ENCODE measurements around the gene PLXND1. TPM values are rescaled to one million over a fixed set of nuclear protein-coding genes. Genes with fewer than 3 reads are reported as not detected.
"Not testable (repeated sequence)": the region's sequence is repeated elsewhere in the genome, so short reads cannot be mapped to it uniquely, and the experiment has no call there.

The PLXND1 gene
- polyA plus RNA-seq (ENCODE audit: insufficient read length in 3 of 3), result 100 to 1,000 TPM; 135 to 142 (median 137) TPM
- long read RNA-seq, donor 1, partial matches to known transcripts, result 30 of 34 reads
- long read RNA-seq, donor 1, other reads (novel, unspliced or antisense), result 0 of 34 reads
- long read RNA-seq, donor 2, full-length matches to known transcripts, result 3 of 10 reads
- long read RNA-seq, donor 2, partial matches to known transcripts, result 7 of 10 reads
- long read RNA-seq, donor 2, other reads (novel, unspliced or antisense), result 0 of 10 reads
- long read RNA-seq, donor 3, full-length matches to known transcripts, result 2 of 44 reads
- long read RNA-seq, donor 3, partial matches to known transcripts, result 42 of 44 reads
- long read RNA-seq, donor 3, other reads (novel, unspliced or antisense), result 0 of 44 reads
- long read RNA-seq, donor 4, full-length matches to known transcripts, result 3 of 48 reads
- long read RNA-seq, donor 4, partial matches to known transcripts, result 45 of 48 reads
- long read RNA-seq, donor 4, other reads (novel, unspliced or antisense), result 0 of 48 reads
- long read RNA-seq, donor 5, result 0 reads
- long read RNA-seq, donor 6, full-length matches to known transcripts, result 2 of 41 reads
- long read RNA-seq, donor 6, partial matches to known transcripts, result 39 of 41 reads
- long read RNA-seq, donor 6, other reads (novel, unspliced or antisense), result 0 of 41 reads
- long read RNA-seq, donor 7, partial matches to known transcripts, result 60 of 63 reads
- long read RNA-seq, donor 7, other reads (novel, unspliced or antisense), result 0 of 63 reads
- long read RNA-seq, donor 8, partial matches to known transcripts, result 39 of 41 reads
- long read RNA-seq, donor 8, other reads (novel, unspliced or antisense), result 0 of 41 reads
- long read RNA-seq, donor 9, partial matches to known transcripts, result 69 of 72 reads
- long read RNA-seq, donor 9, other reads (novel, unspliced or antisense), result 0 of 72 reads
- long read RNA-seq, donor 10, partial matches to known transcripts, result 57 of 61 reads
- long read RNA-seq, donor 10, other reads (novel, unspliced or antisense), result 0 of 61 reads
- long read RNA-seq, donor 11, full-length matches to known transcripts, result 2 of 24 reads
- long read RNA-seq, donor 11, partial matches to known transcripts, result 22 of 24 reads
- long read RNA-seq, donor 11, other reads (novel, unspliced or antisense), result 0 of 24 reads
- long read RNA-seq, donor 12, full-length matches to known transcripts, result 8 of 8 reads
- long read RNA-seq, donor 12, partial matches to known transcripts, result 0 of 8 reads
- long read RNA-seq, donor 12, other reads (novel, unspliced or antisense), result 0 of 8 reads
- long read RNA-seq, donor 13, partial matches to known transcripts, result 34 of 37 reads
- long read RNA-seq, donor 13, other reads (novel, unspliced or antisense), result 0 of 37 reads
- long read RNA-seq, donor 14, result 0 reads
- long read RNA-seq, donor 15, full-length matches to known transcripts, result 6 of 57 reads
- long read RNA-seq, donor 15, partial matches to known transcripts, result 51 of 57 reads
- long read RNA-seq, donor 15, other reads (novel, unspliced or antisense), result 0 of 57 reads
- long read RNA-seq, donor 16, partial matches to known transcripts, result 6 of 7 reads
- long read RNA-seq, donor 16, other reads (novel, unspliced or antisense), result 0 of 7 reads

- DNase-seq, result no peak
Measured at GRCh38 chr3:129606636-129607390, at the start of gene PLXND1. PLXND1 (minus strand) TSS chr3:129606676; CDS start chr3:129606639, 37 bp downstream.

DNA sequence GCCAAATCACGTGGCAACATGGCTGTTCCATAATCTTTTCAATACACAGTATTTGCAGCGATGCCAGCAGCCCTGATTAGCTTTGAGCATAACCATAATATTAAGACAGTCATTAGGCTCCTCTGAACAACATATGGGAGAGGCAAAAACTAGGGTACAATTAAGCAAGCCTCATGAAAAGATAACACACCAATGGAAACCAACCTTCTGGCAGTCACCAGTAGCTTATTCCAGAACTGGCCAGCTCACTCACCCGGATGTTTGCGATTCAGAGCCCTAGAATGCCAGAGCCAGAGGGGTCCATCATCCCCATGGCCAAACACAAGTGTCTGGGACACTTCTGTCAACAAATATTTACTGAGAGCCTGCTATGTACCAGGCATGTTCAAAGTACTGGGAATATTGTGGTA, 48.8 kb upstream of the PLXND1 start:
- DNase-seq, result no peak

- no peak for DNase-seq
Measured at GRCh38 chr3:129654131-129654530, 47.7 kb upstream of the PLXND1 start.

DNA sequence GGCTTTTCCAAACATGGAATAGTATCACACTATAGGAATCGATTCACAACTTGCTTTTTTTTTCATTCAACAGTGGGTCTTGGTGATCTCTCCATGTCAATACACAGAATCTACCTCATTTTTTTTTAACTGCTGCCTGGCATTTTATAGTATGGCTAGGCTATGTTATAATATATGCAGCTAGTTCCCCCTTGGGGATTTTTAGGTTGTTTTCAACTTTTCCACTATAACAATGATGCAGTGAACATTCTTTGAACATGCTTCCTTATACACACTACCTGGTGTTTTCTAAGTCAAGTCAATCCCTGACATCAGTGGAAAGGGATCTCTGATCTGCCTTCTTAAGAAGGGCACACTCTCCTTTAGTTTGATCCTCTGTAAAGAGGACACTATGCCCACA, 46.5 kb upstream of the PLXND1 start:
- no peak for DNase-seq

GRCh38 chr3:129651435-129652202, 45.1 kb upstream of the PLXND1 start:
- no peak for DNase-seq

GRCh38 chr3:129650256-129650872, 43.9 kb upstream of the PLXND1 start:
- peak; percentile 53 for DNase-seq

DNA sequence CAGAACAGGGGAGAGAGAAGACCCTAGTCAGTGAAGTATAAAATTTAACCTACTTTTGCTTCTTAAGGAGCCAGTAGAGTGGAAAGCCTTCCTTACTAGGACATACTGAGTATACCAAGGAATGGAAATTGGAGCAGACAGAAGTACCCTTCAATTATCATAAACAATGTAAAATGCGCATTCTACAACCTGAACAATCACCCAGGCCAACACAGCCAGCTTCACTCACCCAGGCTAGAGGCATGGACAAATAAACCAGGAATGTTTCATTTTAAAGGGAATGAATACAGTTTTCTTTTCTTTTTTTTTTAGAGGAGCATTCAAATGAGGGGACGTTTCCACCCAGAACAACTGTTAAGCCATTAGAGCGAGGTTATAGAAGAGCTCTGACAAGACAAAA, 41.9 kb upstream of the PLXND1 start:
- no peak for DNase-seq

DNA sequence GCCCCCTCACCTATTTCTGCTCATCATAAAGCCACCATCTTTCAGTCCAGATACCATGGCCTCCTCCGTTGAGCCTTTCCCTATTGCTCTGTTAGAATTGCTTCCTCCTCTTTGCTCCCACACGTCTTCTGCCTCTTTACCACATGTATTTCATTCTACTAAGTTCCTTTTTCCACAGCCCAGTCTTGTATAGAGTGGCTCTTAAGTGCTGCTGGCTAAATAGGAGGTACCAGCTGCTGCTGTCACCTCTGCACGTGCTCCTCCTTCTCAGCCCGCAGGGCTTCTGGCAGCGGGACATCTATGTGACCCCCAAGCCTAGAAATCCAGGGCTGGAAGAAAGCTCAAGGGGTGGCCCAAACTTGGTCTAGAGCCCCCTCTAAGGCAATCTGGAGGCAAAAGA, 38.8 kb upstream of the PLXND1 start:
- DNase-seq, result no peak

GRCh38 chr3:129644836-129645235, 38.4 kb upstream of the PLXND1 start:
- DNase-seq, result no peak

DNA sequence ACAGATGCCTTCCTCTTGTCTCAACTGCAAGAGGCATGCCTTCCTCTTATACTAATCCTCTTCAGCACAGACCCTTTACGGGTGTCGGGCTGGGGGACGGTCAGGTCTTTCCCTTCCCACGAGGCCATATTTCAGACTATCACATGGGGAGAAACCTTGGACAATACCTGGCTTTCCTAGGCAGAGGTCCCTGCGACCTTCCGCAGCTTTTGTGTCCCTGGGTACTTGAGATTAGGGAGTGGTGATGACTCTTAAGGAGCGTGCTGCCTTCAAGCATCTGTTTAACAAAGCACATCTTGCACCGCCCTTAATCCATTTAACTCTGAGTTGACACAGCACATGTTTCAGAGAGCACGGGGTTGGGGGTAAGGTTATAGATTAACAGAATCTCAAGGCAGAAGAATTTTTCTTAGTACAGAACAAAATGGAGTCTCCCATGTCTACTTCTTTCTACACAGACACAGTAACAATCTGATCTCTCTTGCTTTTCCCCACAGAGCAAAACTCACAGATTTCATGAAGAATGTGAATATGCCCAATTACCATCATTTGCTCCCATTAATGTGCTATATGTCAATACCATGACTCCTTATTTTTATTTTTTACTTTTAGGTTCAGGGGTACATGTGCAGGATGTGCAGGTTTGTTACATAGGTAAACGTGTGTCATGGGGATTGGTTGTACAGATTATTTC, 35.2 kb upstream of the PLXND1 start:
- not testable (repeated sequence) for DNase-seq

DNA sequence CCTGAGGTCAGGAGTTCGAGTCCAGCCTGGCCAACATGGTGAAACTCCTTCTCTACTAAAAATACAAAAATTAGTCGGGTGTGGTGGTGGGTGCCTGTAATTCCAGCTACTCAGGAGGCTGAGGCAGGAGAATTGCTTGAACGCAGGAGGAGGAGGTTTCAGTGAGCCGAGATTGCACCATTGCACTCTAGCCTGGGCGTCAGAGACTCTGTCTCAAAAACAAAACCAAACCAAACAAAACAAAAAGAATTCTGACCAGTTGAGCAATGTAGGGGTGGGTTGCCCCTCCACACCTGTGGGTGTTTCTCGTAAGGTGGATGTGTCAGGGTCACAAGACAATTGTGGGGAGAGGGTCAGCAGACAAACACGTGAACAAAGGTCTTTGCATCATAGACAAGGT, 34.5 kb upstream of the PLXND1 start:
- not testable (repeated sequence) for DNase-seq

DNA sequence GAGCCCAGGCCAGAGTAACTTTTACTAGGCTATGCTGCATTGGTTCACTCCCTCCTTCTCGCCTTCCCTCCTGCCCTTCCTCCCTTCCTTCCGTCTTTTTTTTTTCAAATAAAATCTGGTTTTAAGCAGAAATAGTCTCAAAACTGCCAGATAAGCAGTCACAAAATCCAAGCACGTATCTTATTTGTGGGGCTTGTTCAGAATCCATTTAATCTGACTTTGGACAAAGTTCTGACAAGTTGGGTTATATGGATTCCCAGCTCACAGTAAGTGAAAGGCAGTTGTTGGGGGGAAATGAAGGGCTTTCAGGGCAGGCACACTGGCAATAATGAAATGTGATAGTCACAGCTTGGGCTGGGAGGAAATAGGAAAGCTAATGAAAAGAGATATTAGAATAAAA, 32.0 kb upstream of the PLXND1 start:
- DNase-seq, result no peak

- no peak for DNase-seq
Measured at GRCh38 chr3:129636082-129636481, 29.6 kb upstream of the PLXND1 start.

- no peak for DNase-seq
Measured at GRCh38 chr3:129635656-129636055, 29.2 kb upstream of the PLXND1 start.

DNA sequence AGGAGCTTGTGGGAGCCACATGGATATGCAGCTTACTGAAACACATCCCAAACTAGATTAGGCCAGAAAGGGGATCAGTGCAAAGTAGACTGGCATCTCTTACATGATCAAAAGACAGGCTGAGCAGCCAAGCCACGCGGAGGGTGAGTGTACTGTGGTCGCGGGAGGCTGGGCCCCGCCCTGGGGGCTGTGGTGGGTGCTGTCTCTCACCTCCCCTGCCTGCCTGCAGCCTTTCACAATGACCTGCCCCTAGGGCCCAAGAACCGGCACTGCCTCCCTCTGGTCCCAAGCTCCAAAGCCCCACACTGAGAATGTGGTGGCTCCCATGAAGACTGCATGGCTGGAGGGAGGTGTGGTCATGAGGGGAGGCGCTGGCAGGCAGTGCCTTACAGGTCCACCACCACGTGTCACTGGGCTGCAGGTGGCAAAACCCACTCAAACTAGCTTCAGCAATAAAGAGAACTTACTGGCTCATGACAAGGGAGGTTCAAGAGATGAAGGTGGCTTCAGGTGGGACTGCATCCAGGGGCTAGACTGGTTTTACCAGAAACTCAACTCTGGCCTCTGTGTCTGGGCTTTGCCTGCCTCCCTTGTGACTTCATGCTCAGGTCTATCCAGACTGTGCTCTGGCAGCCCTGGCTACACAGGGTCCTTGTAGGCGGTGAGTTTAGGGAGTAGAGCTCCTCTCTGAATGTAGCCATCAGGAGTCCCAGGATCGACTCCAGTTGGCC, 27.4 kb upstream of the PLXND1 start:
- DNase-seq, result no peak

DNA sequence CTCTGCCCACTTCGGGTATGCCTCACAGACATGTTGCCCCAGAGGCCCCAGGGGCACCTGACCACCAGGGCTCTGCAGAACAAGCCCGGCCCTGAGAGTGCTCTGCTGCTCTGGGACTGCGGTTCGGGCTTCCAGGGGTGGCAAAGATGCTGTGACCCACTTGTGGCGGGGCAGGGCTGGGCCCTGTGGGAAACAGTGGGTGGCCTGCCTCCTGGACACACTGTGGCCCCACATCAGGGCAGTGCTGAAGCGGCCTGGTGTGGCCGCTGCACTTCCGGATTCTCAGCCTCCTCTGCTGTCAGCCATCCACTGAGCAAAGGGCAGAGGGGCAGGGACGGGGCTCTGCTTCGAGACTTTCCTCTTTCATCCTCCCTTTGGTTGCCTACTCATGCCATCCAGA, 26.5 kb upstream of the PLXND1 start:
- no peak for DNase-seq

DNA sequence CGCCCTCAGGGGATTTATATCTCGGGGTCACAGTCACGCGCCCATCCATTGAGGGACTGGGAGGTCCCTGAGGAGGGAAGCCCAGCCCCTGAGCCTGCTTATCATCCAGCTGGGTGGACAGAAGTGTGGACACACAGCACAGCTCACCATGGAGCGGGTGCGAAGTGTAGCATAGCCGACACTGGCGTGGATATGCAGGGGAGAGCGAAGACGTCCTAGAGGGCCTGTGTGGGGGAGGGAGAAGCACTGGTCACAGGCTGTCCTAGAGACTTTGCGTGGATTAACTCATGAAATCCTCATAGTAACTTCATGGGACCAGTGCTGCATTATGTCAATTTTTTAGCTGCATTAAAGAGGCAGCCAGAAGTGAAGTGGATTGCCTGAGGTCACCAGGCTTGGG, 26.1 kb upstream of the PLXND1 start:
- DNase-seq, result no peak

DNA sequence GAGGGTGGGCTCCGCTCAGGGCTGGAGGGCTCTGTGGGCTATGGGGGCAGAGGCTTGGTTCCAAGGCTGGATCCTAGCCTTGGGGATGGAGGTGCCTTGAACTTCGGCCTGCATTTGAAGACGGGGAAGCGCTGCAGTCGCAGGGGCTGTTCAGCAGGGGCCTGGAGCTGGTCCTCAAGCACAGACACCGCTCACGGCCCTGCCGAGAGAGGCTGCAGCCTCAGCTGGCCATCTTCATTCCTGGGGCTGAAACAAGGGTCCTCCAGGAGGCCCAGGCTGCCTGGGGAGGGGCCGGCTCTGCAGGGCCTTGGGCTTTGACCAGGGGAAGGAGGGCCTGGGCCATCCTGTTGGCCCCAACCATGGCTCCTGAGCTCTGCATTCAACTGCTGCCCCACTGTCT, 25.6 kb upstream of the PLXND1 start:
- no peak for DNase-seq
